GM12878 (cell line): ENCODE data around the gene AMMECR1.

Source experiments
- ETV6 ChIP-seq, 2 experiments: fragments of 450-650 bp in 1 of 2; IDR thresholded peaks in 1 of 2; conservative IDR thresholded peaks in 1 of 2; 2 replicates each; pipeline ENCODE4 v1.6.1; 2014; ENCODE audit warnings: antibody characterized with exemption in 1 of 2, borderline replicate concordance in 1 of 2, low read depth in 1 of 2, mild to moderate bottlenecking in 1 of 2, moderate library complexity in 1 of 2
- EZH2 ChIP-seq: IDR thresholded peaks from 2 replicates; pipeline ENCODE4 v1.6.1; 2012; ENCODE audit warnings: low read depth, mild to moderate bottlenecking, control low read depth, inconsistent platforms, low read length, borderline replicate concordance; ENCODE audit not compliant: control insufficient read depth
- JUND ChIP-seq: IDR thresholded peaks from 2 replicates; pipeline ENCODE4 v1.6.1; 2012; ENCODE audit warnings: low read depth, mild to moderate bottlenecking, low read length, improper control_type of control experiment, moderate library complexity
- NFYA ChIP-seq: IDR thresholded peaks from 2 replicates; pipeline ENCODE4 v1.6.1; 2011; ENCODE audit warnings: low read depth, mild to moderate bottlenecking, low read length, improper control_type of control experiment, borderline replicate concordance
- NRF1 ChIP-seq: conservative IDR thresholded peaks from 2 replicates; pipeline ENCODE4 v1.6.1; 2011; ENCODE audit warnings: mild to moderate bottlenecking, low read depth, low read length, improper control_type of control experiment
- POLR2AphosphoS5 ChIP-seq: IDR thresholded peaks from 2 replicates; pipeline ENCODE4 v1.6.1; 2011; ENCODE audit warnings: mild to moderate bottlenecking, low read length, inconsistent platforms
- STAT3 ChIP-seq: IDR thresholded peaks from 2 replicates; pipeline ENCODE4 v1.6.1; 2011; ENCODE audit warnings: low read depth, low read length, improper control_type of control experiment
- ZNF274 ChIP-seq: IDR thresholded peaks from one replicate; pipeline ENCODE4 v1.8.0; 2011; ENCODE audit not compliant: insufficient read length, insufficient read depth

DNA sequence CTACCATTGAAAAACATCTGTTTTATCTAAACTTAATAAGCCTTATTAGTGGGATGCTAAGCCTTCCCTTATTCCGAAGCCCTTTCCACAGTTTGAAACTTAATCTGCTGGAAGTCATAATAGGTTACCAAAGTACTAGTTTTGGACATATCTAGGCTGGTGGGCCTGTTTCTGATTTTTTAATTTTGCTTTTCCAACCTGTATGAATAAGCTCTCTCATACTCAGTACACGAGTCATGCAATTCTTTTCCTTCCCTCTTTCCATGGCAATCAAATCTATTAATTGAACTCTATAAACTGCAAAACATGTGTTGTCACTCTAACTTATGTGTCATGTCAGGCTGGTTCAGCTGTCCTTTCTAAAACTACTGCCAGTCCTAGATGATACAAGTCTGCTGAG lies 91.0 kb downstream of the AMMECR1 start:
- TF ChIP-seq NFYA, result no peak
- no peak for TF ChIP-seq EZH2
- no peak for TF ChIP-seq STAT3
- TF ChIP-seq NRF1, result no peak
- TF ChIP-seq POLR2AphosphoS5, result no peak
- no peak for TF ChIP-seq ZNF274
- TF ChIP-seq ETV6 (conservative IDR thresholded peaks at IDR 0.05 in 1 of 2, IDR thresholded peaks at IDR 0.05 in 1 of 2; ENCODE audit: borderline replicate concordance in 1 of 2, low read depth in 1 of 2), result no peak
- no peak for TF ChIP-seq JUND
